ENCODE data around the gene BMS1. TPM values are rescaled to one million over a fixed set of nuclear protein-coding genes. Genes with fewer than 3 reads are reported as not detected.
"Not testable (repeated sequence)": the region's sequence is repeated elsewhere in the genome, so short reads cannot be mapped to it uniquely, and the experiment has no call there.

Gene BMS1
- total RNA-seq, 1 experiment from 2014 or later, result 25.9 TPM

- no peak overlapping the region for H3K4me3 Mint-ChIP-seq (ENCODE audit: low read depth, unreplicated experiment)
- no peak for DNase-seq
- no peak overlapping the region for H3K27ac Mint-ChIP-seq (ENCODE audit: unreplicated experiment)
- peaks cover 5% of the 10 kb centered on the region for H3K9me3 Mint-ChIP-seq (ENCODE audit: low read depth, unreplicated experiment)
- H3K36me3 Mint-ChIP-seq (ENCODE audit: insufficient read depth, unreplicated experiment), result peaks cover 75% of the 10 kb centered on the region
- no peaks in the 10 kb centered on the region for H3K27me3 Mint-ChIP-seq (ENCODE audit: unreplicated experiment)
- intact Hi-C loops (cut with micrococcal nuclease; ENCODE audit: unreplicated experiment), result no loop called here
- no TSS peak for BruUV-seq (replicated peaks)
- CTCF ChIA-PET, result interaction anchor here (0.6 kb wide), 1 partner anchor 109 kb away, joined by 6 read pairs; no protein-coding TSS in a partner anchor
- H3K4me1 Mint-ChIP-seq (ENCODE audit: low read depth, unreplicated experiment), result no peaks in the 10 kb centered on the region
- TF ChIP-seq, protein P1, sequence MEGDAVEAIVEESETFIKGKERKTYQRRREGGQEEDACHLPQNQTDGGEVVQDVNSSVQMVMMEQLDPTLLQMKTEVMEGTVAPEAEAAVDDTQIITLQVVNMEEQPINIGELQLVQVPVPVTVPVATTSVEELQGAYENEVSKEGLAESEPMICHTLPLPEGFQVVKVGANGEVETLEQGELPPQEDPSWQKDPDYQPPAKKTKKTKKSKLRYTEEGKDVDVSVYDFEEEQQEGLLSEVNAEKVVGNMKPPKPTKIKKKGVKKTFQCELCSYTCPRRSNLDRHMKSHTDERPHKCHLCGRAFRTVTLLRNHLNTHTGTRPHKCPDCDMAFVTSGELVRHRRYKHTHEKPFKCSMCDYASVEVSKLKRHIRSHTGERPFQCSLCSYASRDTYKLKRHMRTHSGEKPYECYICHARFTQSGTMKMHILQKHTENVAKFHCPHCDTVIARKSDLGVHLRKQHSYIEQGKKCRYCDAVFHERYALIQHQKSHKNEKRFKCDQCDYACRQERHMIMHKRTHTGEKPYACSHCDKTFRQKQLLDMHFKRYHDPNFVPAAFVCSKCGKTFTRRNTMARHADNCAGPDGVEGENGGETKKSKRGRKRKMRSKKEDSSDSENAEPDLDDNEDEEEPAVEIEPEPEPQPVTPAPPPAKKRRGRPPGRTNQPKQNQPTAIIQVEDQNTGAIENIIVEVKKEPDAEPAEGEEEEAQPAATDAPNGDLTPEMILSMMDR (IDR thresholded peaks at IDR 0.05; ENCODE audit: unreplicated experiment), result no peak
Observed at GRCh38 chr10:42809676-42810075, 27.1 kb downstream of the BMS1 start.

GRCh38 chr10:42812028-42812427, 29.4 kb downstream of the BMS1 start:
- CTCF ChIA-PET, result no interaction called here
- Mint-ChIP-seq H3K4me3 (ENCODE audit: low read depth, unreplicated experiment) (no peak overlapping the region), H3K27me3 (ENCODE audit: unreplicated experiment) (no peaks in the 10 kb centered on the region), H3K9me3 (ENCODE audit: low read depth, unreplicated experiment) (peaks cover 5% of the 10 kb centered on the region), H3K27ac (ENCODE audit: unreplicated experiment) (no peak overlapping the region), H3K36me3 (ENCODE audit: insufficient read depth, unreplicated experiment) (peaks cover 63% of the 10 kb centered on the region), H3K4me1 (ENCODE audit: low read depth, unreplicated experiment) (no peaks in the 10 kb centered on the region)
- no TSS peak for BruUV-seq (replicated peaks)
- intact Hi-C loops (cut with micrococcal nuclease; ENCODE audit: unreplicated experiment), result no loop called here
- no peak for DNase-seq
- TF ChIP-seq, protein P1 (IDR thresholded peaks at IDR 0.05; ENCODE audit: unreplicated experiment), result no peak

GRCh38 chr10:42813989-42814687, 31.5 kb downstream of the BMS1 start:
- DNase-seq; intact Hi-C loops (cut with micrococcal nuclease; ENCODE audit: unreplicated experiment); CTCF ChIA-PET; H3K4me3 Mint-ChIP-seq (ENCODE audit: low read depth, unreplicated experiment); H3K27ac Mint-ChIP-seq (ENCODE audit: unreplicated experiment); H3K27me3 Mint-ChIP-seq (ENCODE audit: unreplicated experiment); H3K4me1 Mint-ChIP-seq (ENCODE audit: low read depth, unreplicated experiment); H3K9me3 Mint-ChIP-seq (ENCODE audit: low read depth, unreplicated experiment); BruUV-seq (replicated peaks): not testable (repeated sequence)
- peaks cover 64% of the 10 kb centered on the region for H3K36me3 Mint-ChIP-seq (ENCODE audit: insufficient read depth, unreplicated experiment)

DNA sequence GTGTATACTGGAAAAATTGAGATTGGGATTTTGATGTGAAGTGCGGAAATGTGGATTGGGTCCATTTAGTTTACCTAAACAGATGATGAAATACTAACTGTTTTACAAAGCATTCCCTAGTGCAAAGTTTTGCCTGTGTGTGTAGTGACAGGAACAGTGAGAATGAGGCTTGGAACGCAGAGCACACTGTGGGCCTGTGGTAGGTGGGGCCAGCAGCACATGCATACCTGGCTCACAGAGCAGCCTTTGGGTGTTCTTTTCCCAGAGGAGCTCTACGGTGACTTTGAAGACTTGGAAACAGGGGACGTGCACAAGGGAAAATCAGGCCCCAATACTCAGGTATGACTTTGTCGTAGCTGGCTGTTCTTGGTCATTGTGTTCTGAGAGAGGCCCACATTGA, 33.7 kb downstream of the BMS1 start:
- H3K4me1 Mint-ChIP-seq (ENCODE audit: low read depth, unreplicated experiment); DNase-seq; CTCF ChIA-PET; H3K9me3 Mint-ChIP-seq (ENCODE audit: low read depth, unreplicated experiment); H3K4me3 Mint-ChIP-seq (ENCODE audit: low read depth, unreplicated experiment); BruUV-seq (replicated peaks); intact Hi-C loops (cut with micrococcal nuclease; ENCODE audit: unreplicated experiment); H3K27me3 Mint-ChIP-seq (ENCODE audit: unreplicated experiment); H3K27ac Mint-ChIP-seq (ENCODE audit: unreplicated experiment): not testable (repeated sequence)
- peaks cover 58% of the 10 kb centered on the region for H3K36me3 Mint-ChIP-seq (ENCODE audit: insufficient read depth, unreplicated experiment)

- no peak for DNase-seq
- CTCF ChIA-PET, result no interaction called here
- TF ChIP-seq, protein P1 (IDR thresholded peaks at IDR 0.05; ENCODE audit: unreplicated experiment), result no peak
- H3K36me3 Mint-ChIP-seq (ENCODE audit: insufficient read depth, unreplicated experiment), result peaks cover 58% of the 10 kb centered on the region
- peaks cover 5% of the 10 kb centered on the region for H3K9me3 Mint-ChIP-seq (ENCODE audit: low read depth, unreplicated experiment)
- H3K4me3 Mint-ChIP-seq (ENCODE audit: low read depth, unreplicated experiment), result no peak overlapping the region
- no peaks in the 10 kb centered on the region for H3K27me3 Mint-ChIP-seq (ENCODE audit: unreplicated experiment)
- no peak overlapping the region for H3K27ac Mint-ChIP-seq (ENCODE audit: unreplicated experiment)
- no peaks in the 10 kb centered on the region for H3K4me1 Mint-ChIP-seq (ENCODE audit: low read depth, unreplicated experiment)
- BruUV-seq (replicated peaks), result no TSS peak
- intact Hi-C loops (cut with micrococcal nuclease; ENCODE audit: unreplicated experiment), result no loop called here
Observed at GRCh38 chr10:42816912-42817311, 34.3 kb downstream of the BMS1 start.

- DNase-seq; H3K27ac Mint-ChIP-seq (ENCODE audit: unreplicated experiment); CTCF ChIA-PET; BruUV-seq (replicated peaks); H3K4me1 Mint-ChIP-seq (ENCODE audit: low read depth, unreplicated experiment); intact Hi-C loops (cut with micrococcal nuclease; ENCODE audit: unreplicated experiment); H3K4me3 Mint-ChIP-seq (ENCODE audit: low read depth, unreplicated experiment); H3K9me3 Mint-ChIP-seq (ENCODE audit: low read depth, unreplicated experiment); H3K27me3 Mint-ChIP-seq (ENCODE audit: unreplicated experiment): not testable (repeated sequence)
- peaks cover 56% of the 10 kb centered on the region for H3K36me3 Mint-ChIP-seq (ENCODE audit: insufficient read depth, unreplicated experiment)
Observed at GRCh38 chr10:42817417-42817816, 34.8 kb downstream of the BMS1 start.

DNA sequence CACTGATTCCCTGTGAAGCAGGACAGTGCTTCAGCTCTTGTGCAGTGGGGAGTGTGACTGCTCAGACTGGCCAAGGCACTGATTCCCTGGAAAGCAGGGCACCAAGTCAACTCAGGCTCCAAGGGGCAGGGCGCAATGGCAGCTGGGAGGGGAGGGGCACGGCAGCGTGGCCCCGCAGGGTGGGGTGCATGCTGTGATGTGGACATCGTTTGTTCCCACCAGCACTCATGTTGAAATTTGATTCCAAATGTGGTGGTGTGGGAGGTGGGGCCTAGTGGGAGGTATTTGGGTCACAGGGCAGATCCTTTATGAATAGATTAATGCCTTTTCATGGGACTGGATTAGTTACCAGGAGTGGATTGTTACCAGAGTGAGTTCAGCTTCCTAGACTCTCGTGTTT, 44.2 kb downstream of the BMS1 start:
- H3K27me3 Mint-ChIP-seq (ENCODE audit: unreplicated experiment); DNase-seq; H3K9me3 Mint-ChIP-seq (ENCODE audit: low read depth, unreplicated experiment); H3K27ac Mint-ChIP-seq (ENCODE audit: unreplicated experiment); H3K4me3 Mint-ChIP-seq (ENCODE audit: low read depth, unreplicated experiment); BruUV-seq (replicated peaks); intact Hi-C loops (cut with micrococcal nuclease; ENCODE audit: unreplicated experiment): not testable (repeated sequence)
- CTCF ChIA-PET, result interaction anchor here (0.6 kb wide), 1 partner anchor 980 kb away, joined by 3 read pairs; no protein-coding TSS in a partner anchor
- Mint-ChIP-seq H3K36me3 (ENCODE audit: insufficient read depth, unreplicated experiment) (peaks cover 37% of the 10 kb centered on the region), H3K4me1 (ENCODE audit: low read depth, unreplicated experiment) (peaks cover 13% of the 10 kb centered on the region)
